Renal pelvis (tissue), 4 donors: ENCODE data around the gene C2CD4B. TPM values are rescaled to one million over a fixed set of nuclear protein-coding genes. Genes with fewer than 3 reads are reported as not detected.

Experiments
- DNase-seq: peaks from one replicate; pipeline ENCODE4 v3.0.0-alpha.2; 2013
- polyA plus RNA-seq, 3 donors: library from polyadenylated mRNA; unstranded; fragments of 120-200 nt; gene quantifications; one replicate each; pipeline ENCODE4 v1.2.1, GENCODE V29; 2013; ENCODE audit not compliant: insufficient read length in 3 of 3

Gene C2CD4B
- polyA plus RNA-seq, 3 donors = 0.47 to 0.94 (median 0.88) TPM

DNA sequence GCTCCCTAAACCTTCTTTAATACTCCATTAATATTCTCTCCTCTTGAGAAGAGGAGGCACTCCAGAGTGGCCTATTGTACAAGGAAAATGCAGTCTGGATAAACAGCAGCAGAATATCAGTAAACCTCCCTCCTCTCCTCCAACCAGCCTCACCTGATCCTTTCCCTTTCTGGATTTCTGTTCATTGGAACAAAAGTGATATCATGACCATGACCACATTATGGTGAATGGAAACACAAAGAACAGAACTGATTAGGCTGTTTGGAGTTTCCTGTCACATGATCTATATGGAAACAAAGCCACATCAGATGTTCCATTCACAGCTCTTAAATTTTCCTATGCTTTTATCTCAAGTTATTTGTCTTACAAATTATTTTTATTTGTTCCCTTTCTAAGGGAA, 14.6 kb downstream of the C2CD4B start:
- DNase-seq = no peak

DNA sequence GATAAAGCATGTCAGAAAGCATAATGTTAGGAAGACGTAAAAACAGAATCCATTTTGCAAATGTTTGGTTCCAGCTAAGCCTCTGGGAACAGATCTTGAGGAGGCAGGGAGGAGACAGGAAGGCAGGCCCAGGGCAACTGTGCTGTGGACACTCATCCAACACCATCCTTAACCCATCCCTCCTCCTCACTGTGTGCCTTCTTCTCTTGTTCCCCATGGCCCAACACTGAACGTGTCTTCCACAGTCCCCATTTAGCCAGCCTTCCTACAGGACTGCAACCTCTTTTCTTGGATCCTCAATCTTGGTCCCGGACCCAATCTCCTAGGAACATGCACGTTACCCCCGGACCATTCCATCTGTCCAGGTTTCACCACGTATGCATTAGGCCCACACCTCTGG, 15.4 kb downstream of the C2CD4B start:
- DNase-seq = no peak

DNA sequence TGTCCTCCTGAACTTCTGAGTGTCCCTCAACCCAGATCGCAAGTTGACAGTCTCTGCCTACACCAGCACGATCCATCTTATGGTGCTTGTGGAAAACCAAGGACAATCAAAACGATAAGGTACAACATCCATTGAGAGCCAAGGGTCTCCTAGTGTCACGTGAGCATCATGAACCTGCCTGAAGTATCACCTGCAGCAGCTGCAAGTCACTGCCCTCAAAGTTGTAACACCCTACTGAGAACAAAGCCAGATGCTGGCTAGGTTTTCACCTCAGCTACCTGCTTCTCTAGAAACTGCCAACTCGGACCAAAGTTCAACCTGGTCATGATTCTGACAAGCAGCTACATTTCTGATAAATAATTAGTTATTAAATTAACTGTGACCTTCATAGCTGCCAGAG, 17.5 kb downstream of the C2CD4B start:
- DNase-seq = no peak

DNA sequence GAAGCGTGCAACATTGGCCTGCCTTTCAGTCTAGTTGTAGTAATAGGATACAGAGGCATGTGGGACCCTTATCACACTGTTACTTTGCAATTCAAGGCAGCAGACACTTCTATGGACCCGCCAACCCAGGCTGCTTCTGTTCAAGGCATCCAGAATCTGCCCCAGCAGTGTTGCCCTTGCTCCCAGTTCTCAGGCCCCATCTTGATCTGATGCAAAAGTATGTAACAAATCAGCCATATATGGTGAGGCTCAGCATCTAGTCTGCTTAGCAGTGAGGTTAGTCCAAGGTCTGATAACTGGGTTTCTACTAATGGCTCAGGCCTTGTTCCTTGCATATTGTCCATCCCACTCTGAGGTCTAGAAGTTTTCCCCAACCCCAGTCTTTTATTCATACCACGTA, 17.9 kb downstream of the C2CD4B start:
- no peak for DNase-seq

DNA sequence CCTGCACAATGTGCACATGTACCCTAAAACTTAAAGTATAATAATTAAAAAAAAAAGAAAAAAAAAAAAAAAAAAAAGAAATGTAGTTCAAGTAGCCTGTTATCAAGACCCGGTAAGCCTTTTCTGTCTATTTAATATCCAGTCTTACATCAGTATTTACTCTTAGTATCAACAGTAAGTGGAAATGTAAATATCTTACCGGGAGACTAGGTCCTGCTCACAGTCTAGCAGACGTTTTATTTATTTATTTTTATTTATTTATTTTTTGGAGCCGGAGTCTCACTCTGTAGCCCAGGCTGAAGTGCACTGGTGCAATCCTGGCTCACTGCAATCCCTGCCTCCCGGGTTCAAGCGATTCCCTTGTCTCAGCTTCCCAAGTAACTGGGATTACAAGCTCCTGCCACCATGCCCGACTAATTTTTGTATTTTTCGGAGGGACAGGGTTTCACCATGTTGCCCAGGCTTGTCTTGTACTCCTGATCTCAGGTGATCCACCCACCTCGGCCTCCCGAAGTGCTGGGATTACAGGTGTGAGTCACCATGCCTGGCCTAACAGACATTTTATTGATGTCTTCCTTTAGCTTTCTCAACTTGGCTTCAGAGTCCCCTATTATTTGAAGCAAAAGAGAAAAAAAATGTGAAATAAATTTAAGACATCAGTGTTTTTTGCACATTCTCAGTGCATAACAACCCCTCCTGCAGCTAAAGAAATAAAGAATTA, 19.9 kb downstream of the C2CD4B start:
- DNase-seq = no peak

DNA sequence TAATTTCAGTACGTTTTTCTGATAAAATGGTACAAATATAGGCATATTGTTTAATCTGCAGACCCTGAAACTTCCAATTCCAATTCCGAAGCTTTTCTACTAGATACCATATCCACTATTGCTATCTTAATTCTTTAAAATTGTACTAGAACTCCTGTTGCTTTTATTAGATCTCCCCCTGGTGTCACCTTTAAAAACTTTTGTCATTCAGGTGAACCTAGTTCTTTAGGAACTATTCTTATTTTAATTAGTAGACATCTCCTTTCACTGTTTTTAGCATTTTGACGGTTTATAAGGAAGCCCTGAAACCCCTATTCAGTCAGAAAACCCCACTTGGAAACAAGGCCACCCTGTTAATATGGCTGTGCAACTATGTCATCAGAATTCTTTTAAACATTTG, 22.3 kb downstream of the C2CD4B start:
- no peak for DNase-seq

DNA sequence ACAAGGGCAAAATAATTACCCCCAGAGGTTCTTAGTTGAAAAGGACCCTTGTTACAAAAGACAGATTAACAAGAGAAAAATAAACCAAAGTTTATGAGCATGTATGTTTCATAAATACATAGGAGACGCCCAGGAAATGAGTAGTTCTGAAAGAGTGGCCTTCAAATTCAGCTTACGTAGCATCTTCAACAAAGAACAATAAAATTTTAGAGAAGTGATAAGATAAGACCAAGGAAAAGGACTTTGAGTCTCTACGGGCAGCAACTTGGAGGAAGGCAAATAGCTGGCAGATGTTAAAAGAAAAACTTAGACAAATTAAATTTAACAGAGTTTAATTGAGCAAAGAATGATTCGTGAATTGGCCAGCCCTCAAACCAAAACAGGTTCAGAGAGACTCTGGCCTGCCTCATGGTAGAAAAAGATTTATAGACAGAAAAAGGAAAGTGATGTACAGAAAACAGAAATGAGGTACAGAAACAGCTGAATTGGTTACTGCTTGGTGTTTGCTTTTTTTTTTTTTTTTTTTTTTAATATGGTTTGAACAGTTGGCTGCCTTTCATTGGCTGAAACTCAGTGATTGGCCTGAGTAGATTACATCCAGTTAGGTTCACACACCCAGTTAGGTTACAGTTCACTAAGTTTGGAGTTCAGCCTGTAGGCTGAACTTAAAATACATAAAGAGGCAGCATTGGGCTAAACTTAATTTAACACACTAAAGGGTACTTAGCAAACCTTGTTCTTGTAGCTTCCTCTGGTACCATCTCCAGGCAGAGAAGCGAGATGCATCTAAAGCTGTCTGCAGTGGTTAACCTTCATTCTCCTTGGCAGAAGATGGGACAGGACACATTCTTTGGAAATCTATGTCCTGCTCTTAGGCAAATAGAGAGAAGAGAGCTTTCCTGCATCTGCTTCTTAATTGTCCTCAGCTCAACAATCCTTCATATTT, 23.2 kb downstream of the C2CD4B start:
- no peak for DNase-seq

DNA sequence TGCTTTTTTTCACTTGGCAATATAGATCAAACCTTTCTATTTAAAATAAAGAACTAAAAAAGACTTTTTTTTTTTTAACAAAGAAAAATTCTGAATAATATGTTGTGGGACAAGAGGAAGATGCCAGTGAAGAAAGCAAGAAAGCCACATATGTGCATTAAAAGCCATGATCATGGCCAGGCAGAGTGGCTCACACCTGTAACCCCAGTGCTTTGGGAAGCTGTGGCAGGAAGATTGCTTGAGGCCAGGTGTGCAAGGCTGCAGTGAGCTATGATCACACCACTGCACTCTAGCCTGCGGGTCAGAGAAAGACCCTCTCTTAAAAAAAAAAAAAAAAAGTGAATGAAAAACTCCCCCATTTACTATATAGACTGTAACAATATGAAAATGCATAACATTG, 23.9 kb downstream of the C2CD4B start:
- no peak for DNase-seq

DNA sequence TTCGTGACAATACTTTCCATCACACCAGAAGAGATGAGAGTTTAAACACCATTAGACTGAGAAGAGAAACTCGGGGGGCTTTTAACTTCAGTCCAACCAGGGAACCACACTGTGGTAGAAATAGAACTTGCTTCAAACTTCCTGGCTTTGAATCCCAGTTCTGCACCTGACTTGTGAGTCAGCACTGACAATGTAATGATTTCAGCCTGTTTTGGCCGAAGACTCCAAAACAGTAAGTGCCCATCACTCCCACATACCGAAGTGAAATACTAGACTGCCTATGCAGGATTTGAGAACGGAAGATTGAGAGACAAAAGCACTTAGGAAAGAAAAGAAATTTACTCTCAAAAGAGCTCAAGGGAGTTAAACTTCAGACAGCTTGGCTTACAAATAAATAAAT, 27.0 kb downstream of the C2CD4B start:
- DNase-seq = peak; percentile 31

DNA sequence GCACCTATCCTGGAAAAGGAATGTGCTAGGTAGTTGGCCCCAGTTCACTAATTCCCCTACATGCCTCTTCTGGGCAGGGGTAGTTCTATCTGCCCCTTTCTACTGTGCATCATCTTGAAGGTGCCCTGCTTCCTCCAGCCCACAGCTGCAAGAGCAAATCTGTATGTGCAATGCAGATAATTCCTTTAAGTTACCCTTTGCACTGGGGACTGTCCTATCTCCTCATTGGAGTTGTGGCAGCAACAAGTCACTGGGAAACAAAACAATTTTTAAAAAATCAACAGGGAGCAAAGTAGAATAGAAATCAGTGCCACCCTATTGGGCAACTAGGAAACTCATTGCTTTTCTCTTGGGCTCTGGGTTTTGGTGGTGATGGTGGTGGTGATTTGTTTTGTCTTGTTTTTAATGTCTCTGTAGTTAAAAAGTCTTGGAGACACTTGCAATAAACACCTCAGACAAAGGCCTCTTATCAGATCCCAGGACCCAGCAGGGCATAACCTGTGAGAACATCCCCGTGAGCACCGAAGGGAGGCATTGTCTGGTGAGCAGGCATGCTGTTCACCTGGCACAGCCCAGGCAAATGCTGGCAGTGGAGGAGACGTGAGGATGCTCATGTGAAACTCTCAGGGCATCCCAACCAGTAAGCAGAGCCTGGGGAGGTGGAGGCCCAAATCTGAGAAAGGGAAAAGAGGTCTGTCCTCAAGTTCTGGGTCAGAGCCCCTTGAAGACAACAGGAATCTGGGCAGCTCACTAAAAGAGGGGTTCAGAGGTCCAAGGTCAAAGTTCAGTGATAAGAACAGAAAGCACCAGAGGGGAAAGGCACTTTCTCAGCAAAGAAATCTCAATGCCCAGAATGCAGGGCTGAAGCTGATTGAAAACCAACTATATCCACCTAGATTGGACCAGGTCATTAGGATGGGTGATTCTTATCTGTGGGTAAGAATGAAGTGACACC, 27.9 kb downstream of the C2CD4B start:
- DNase-seq = no peak

DNA sequence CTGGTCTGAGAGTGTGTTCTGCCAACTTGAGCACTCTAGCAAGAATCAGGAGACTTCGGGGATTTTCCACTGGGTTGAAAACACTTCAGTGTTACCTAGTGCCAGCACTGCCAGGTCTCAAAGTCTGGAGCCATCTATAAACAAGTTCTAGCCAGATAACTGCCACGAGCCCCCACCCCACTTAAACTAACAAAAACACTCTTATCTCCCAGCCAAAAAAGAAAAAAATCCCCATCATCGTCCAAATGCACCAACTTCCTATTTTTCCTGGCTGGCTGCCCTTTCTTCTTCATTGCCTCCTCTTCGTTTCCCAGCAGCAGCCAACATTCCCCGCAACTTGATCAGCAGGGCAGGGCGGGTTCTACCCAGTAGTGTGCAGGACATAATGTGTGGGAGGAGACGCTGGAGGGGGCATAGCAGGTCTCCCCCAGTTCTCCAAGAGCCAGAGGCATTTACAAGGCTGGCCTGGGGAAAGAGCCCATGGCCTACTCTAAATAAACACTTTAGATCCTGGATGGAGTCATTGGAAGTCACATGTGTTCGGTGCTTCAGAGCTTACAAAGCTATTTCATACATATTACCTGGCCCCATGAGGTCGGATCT, 29.5 kb downstream of the C2CD4B start:
- peak; percentile 26 for DNase-seq

DNA sequence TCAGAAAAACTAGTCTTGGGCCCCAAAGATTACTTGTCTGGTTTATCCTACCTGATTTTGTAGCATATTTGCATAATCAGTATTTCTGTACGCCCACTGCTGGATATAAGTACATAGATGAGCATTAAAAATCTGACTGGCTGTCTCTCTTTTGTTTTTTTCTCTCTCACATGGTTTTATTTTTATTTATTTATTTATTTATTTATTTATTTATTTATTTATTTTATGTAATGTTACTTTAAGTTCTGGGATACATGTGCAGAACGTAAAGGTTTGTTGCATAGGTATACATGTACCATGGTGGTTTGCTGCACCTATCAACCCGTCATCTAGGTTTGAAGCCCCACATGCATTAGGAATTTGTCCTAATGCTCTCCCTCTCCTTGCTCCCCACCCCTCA, 31.9 kb downstream of the C2CD4B start:
- DNase-seq = no peak

DNA sequence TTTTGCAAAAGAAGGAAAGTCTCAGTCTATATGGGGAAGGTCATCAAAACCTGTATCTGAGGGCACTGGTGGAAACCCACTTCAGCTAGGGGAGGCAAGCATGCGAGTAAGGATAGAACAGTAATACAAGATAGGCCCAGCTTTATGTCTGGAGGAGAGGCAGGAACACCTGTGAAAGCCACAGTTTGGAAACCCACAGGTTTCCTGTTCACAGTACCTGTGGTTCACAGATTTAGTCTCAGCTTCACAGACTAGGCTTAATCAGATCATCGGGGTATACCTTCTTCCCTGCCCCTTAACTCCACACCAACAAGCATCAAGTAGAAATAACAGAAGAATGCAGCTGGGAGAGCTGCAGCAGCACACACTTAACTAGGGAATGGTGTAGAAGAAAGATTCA, 36.2 kb downstream of the C2CD4B start:
- no peak for DNase-seq

DNA sequence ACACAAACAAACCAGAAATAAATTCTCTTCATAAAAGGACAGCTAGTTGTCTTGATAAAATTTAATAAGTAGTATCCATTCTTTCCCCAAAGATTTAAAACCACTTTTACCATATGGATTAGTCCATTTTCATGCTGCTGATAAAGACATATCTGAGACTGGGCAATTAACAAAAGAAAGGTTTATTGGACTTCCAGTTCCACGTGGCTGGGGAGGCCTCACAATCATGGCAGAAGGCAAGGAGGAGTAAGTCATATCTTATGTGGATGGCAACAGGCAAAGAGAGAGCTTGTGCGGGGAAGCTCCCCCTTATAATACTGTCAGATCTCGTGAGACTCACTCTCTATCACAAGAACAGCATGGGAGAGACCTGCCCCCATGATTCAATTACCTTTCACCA, 38.7 kb downstream of the C2CD4B start:
- no peak for DNase-seq

DNA sequence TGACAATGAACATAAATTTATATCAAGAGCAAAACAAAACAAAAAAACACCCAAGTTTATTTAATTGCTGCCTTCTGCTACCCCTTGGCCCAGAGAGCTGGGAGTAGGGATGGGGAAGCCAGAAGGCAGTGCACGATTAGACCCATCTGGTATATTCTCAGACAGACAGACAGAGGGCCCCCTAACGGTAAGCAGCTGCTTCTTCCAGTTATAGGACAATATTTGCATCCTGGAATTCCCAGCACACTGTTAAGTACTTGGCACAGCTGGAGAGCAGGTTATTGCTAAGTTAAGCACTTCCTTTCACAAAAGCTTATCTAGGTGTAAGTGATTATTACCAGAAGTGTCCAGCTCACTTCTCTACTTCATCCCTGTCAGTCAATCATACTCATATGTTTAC, 39.3 kb downstream of the C2CD4B start:
- DNase-seq = peak; percentile 35

DNA sequence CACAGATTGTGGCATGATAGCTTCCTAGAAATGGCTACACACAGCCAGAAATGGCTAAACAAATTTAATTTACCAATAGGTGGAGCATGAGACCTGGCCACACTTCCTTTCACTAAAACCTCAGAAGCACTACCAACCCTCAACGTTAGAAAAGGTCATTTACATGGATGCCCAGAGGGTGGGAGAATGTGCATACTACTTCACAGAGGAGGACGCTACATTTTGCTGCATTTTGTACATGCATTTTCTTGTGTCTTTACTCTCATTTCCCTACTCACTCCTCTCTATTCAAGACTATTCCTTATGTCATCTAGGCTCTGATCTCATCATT, 40.1 kb downstream of the C2CD4B start:
- DNase-seq = no peak

DNA sequence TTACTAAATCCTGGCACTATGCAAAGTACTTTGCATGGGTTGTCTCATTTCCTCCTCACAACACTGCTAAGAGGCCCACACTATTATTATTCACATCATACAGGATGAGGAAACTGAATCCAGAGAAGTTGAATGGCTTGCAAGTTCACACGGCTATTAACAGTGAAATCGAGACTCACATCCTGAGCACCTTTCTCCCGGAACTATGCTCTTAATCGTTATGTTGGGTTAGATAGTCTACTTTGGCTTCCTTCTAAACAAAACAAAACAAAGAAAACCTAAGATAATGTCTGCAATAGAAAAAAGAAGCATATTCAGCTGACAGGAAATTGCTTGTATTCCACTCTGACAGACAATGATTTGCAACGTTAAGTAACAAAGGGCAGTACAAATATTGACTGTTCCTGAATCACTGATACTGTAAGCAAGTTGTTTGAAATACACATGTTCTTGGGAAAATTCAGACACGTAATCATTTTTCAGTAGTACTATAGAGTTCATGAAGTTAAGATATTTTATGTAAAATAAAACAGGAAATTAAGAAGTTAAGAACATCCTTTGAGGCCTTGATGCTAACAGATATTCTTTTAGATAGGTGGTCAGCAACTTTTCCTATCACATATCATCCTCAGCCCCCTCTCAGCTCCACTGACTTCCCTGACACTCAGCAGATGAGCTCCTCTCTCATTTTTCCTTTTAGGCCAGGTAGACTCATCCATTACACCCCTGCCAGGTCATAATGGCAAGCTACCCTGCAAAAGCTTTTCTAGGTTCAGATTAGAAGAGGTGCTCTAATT, 40.7 kb downstream of the C2CD4B start:
- DNase-seq = peak; percentile 10

DNA sequence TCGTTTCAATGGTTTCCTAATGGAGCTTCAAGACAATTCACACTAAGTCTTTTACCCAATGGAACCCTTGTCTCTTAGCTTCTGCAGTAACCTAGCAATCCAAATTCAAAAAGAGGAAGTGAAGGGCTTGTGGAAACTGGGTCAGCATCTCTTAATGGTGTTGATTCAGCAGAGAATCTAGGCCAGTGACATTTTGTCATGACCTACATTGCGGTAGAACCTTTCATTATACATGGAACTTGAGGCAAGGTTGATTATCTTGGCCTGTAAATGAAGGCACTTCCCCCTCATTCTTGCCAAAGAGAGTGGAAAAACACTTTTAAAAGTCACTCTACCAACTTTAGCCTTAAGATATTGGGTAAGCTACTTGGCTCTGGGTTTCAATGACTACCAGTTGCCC, 42.8 kb downstream of the C2CD4B start:
- no peak for DNase-seq

DNA sequence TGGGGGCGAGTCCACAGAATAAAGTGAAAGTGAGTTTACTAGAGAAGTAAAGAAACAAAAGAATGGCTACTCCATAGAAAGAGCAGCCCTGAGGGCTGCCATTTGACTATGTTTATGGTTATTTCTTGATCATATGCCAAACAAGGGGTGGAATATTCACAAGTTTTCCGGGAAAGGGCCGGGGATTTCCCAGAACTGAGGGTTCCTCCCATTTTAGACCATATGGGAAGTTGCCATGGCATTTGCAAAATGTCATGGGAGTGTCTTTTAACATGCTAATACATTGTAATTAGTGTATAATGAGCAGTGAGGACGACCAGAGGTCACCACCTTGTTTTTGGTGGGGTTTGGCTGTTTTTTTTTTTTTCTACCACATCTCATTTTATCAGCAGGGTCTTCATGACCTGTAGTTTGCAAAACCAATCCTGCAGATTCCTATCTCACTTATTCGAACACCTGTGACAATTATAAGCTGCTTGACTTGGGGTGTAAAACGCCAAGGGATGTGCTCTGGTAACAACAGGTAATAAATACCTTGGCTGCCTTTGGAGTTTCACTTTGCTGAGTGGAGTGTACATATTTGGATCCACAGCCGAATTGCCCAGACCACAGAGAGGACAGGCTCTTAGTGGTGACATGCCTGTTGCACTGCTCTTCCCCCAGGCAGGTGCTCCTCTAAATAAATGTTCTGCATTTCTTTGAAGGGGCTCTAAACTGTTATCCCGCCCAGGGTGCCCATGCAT, 43.6 kb downstream of the C2CD4B start:
- DNase-seq = no peak

DNA sequence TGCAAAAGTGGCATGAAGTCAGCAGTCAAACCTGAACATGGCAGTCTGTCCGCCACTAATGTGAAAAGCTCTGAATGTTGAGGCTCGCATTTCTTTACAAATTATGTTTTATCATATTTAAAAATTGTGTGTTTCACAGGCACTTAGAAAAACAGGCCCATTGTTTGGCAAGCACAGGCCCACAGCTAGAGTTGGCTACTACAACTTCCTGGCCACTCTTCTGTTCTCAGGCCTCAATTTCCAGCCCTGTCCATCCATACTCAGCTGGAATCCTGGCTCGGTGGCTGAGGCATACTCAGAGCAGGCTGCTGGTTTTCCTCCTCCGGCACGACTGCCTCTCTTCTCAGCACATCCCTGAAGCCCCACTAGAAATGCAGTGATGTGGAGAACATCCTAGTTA, 44.3 kb downstream of the C2CD4B start:
- no peak for DNase-seq
